ENCODE results near the gene DLX3.

DLX3 gene

GRCh38 chr17:49965524-49965909 lies 29.5 kb downstream of the DLX3 start:
- TF ChIP-seq ZFX (IDR thresholded peaks at IDR 0.05; ENCODE audit: borderline replicate concordance), result no peak
- TF ChIP-seq CTCF (IDR thresholded peaks at IDR 0.05), result no peak
- no peak overlapping the region for H3K27ac ChIP-seq

- no peak for TF ChIP-seq ZFX (IDR thresholded peaks at IDR 0.05; ENCODE audit: borderline replicate concordance)
- TF ChIP-seq CTCF (IDR thresholded peaks at IDR 0.05), result no peak
- H3K27ac ChIP-seq, result no peak overlapping the region
Measured at GRCh38 chr17:49964769-49965523, 30.1 kb downstream of the DLX3 start.

- H3K27ac ChIP-seq, result no peak overlapping the region
- TF ChIP-seq ZFX (IDR thresholded peaks at IDR 0.05; ENCODE audit: borderline replicate concordance), result no peak
- TF ChIP-seq CTCF (IDR thresholded peaks at IDR 0.05), result no peak
Measured at GRCh38 chr17:49964303-49964768, 30.7 kb downstream of the DLX3 start.

- TF ChIP-seq ZFX (IDR thresholded peaks at IDR 0.05; ENCODE audit: borderline replicate concordance) (no peak), CTCF (IDR thresholded peaks at IDR 0.05) (no peak)
- no peak overlapping the region for H3K27ac ChIP-seq
Measured at GRCh38 chr17:49963626-49964302, 31.3 kb downstream of the DLX3 start.

GRCh38 chr17:49963309-49963625 lies 31.8 kb downstream of the DLX3 start:
- TF ChIP-seq CTCF (IDR thresholded peaks at IDR 0.05) (no peak), ZFX (IDR thresholded peaks at IDR 0.05; ENCODE audit: borderline replicate concordance) (no peak)
- H3K27ac ChIP-seq, result no peak overlapping the region

GRCh38 chr17:49962599-49963308 lies 32.3 kb downstream of the DLX3 start:
- no peak overlapping the region for H3K27ac ChIP-seq
- TF ChIP-seq CTCF (IDR thresholded peaks at IDR 0.05) (no peak), ZFX (IDR thresholded peaks at IDR 0.05; ENCODE audit: borderline replicate concordance) (no peak)

Data from 22Rv1 (cell line).